Measurements from ENCODE around the gene OPCML. TPM values are rescaled to one million over a fixed set of nuclear protein-coding genes. Genes with fewer than 3 reads are reported as not detected.

OPCML gene
- total and polyA plus RNA-seq, 2 donors (not counting 1 experiment from before 2014, with no cell fraction given): not detected

- no peaks in the 10 kb centered on the region for H3K79me2 ChIP-seq (ENCODE audit: control insufficient read depth, insufficient read depth, low read length)
- H3K36me3 ChIP-seq (replicated peaks in 1 of 2; ENCODE audit: control extremely low read depth in 1 of 2, control insufficient read depth in 1 of 2, extremely low read depth in 1 of 2, insufficient read depth in 2 of 2, low read length in 1 of 2): no peaks in the 10 kb centered on the region
- intact Hi-C loops (cut with micrococcal nuclease): no loop called here
- no peak for TF ChIP-seq CTCF (IDR thresholded peaks at IDR 0.05)
- TF ChIP-seq EZH2 (IDR thresholded peaks at IDR 0.05; ENCODE audit: borderline replicate concordance, insufficient read depth, low read depth, low read length, poor library complexity, severe bottlenecking): no peak
- CTCF ChIA-PET: no interaction called here
- no peak overlapping the region for H3K27ac Mint-ChIP-seq
- H4K20me1 ChIP-seq (ENCODE audit: control insufficient read depth, insufficient read depth, low read length, poor library complexity, severe bottlenecking): no peaks in the 10 kb centered on the region
- H3K27ac ChIP-seq (ENCODE audit: low read length in 2 of 2): no peak overlapping the region
- no peak overlapping the region for H2AFZ ChIP-seq (ENCODE audit: insufficient read depth, low read depth, low read length, poor library complexity, severe bottlenecking)
- no peaks in the 10 kb centered on the region for H3K4me1 ChIP-seq (ENCODE audit: control insufficient read depth in 2 of 2, insufficient read depth in 2 of 2, low read length in 2 of 2)
- no peak for DNase-seq
- H3K9ac ChIP-seq (ENCODE audit: low read length): no peak overlapping the region
- no peaks in the 10 kb centered on the region for H3K27me3 ChIP-seq (replicated peaks in 1 of 4; ENCODE audit: control extremely low read depth in 1 of 4, control insufficient read depth in 3 of 4, insufficient read depth in 4 of 4, low read length in 3 of 4)
- no peaks in the 10 kb centered on the region for H3K4me1 Mint-ChIP-seq
- H3K27me3 Mint-ChIP-seq: no peaks in the 10 kb centered on the region
- POLR2A ChIA-PET: no interaction called here
- WGBS (ENCODE audit: insufficient coverage): no CpG with 5 or more reads among the region's 5 CpGs
- no peak overlapping the region for H3K4me3 ChIP-seq (ENCODE audit: control extremely low read depth in 1 of 5, extremely low read depth in 1 of 5, insufficient read depth in 1 of 5, low read depth in 2 of 5, low read length in 4 of 5)
- H3K4me3 Mint-ChIP-seq: no peak overlapping the region
- ATAC-seq (ENCODE audit: low read depth): no peak
- no peaks in the 10 kb centered on the region for H3K9me3 ChIP-seq (ENCODE audit: control extremely low read depth in 1 of 3, control insufficient read depth in 2 of 3, insufficient read depth in 1 of 3, low read length in 2 of 3)
- H3K9me3 Mint-ChIP-seq (ENCODE audit: insufficient read depth): peaks cover 2% of the 10 kb centered on the region
- H3K4me2 ChIP-seq (replicated peaks; ENCODE audit: low read depth, low read length, poor library complexity, severe bottlenecking): no peak overlapping the region
These were observed 226.9 kb downstream of the OPCML start for GRCh38 chr11:133305208-133305956.

DNA sequence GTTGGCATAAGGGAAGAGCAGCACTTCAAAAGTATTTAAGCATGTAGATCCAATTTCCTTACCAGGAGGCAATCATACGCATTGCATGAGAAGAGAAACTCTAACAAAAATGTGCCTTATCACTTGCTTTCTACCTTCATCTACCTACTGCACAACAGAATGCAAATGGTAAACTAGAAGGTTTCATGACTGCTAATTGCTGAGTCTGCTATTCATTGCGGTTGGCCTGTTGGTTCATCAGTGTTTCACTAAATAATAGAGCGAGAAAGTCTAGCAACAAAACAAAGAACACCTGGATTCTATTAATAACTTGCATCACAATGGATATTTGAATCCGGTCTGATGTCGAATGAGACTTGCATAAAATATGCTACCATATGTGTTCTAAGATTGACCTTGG is 229.0 kb downstream of the OPCML start:
- no peak overlapping the region for H3K9ac ChIP-seq (ENCODE audit: low read length)

More for the DNA sequence above, 229.0 kb downstream of the OPCML start:
- H3K4me1 Mint-ChIP-seq: no peaks in the 10 kb centered on the region
- H3K4me3 Mint-ChIP-seq: no peak overlapping the region
- no peaks in the 10 kb centered on the region for H3K27me3 Mint-ChIP-seq
- ChIA-PET POLR2A (no interaction called here), CTCF (no interaction called here)
- Histone ChIP-seq H3K9me3 (ENCODE audit: control extremely low read depth in 1 of 3, control insufficient read depth in 2 of 3, insufficient read depth in 1 of 3, low read length in 2 of 3) (no peaks in the 10 kb centered on the region), H3K4me1 (ENCODE audit: control insufficient read depth in 2 of 2, insufficient read depth in 2 of 2, low read length in 2 of 2) (no peaks in the 10 kb centered on the region), H3K36me3 (replicated peaks in 1 of 2; ENCODE audit: control extremely low read depth in 1 of 2, control insufficient read depth in 1 of 2, extremely low read depth in 1 of 2, insufficient read depth in 2 of 2, low read length in 1 of 2) (no peaks in the 10 kb centered on the region), H3K27me3 (replicated peaks in 1 of 4; ENCODE audit: control extremely low read depth in 1 of 4, control insufficient read depth in 3 of 4, insufficient read depth in 4 of 4, low read length in 3 of 4) (no peaks in the 10 kb centered on the region), H3K4me3 (ENCODE audit: control extremely low read depth in 1 of 5, extremely low read depth in 1 of 5, insufficient read depth in 1 of 5, low read depth in 2 of 5, low read length in 4 of 5) (no peak overlapping the region), H3K79me2 (ENCODE audit: control insufficient read depth, insufficient read depth, low read length) (no peaks in the 10 kb centered on the region), H2AFZ (ENCODE audit: insufficient read depth, low read depth, low read length, poor library complexity, severe bottlenecking) (no peak overlapping the region), H3K27ac (ENCODE audit: low read length in 2 of 2) (no peak overlapping the region), H3K4me2 (replicated peaks; ENCODE audit: low read depth, low read length, poor library complexity, severe bottlenecking) (no peak overlapping the region), H4K20me1 (ENCODE audit: control insufficient read depth, insufficient read depth, low read length, poor library complexity, severe bottlenecking) (no peaks in the 10 kb centered on the region)
- no peak for DNase-seq
- intact Hi-C loops (cut with micrococcal nuclease): no loop called here
- ATAC-seq (ENCODE audit: low read depth): no peak
- peaks cover 2% of the 10 kb centered on the region for H3K9me3 Mint-ChIP-seq (ENCODE audit: insufficient read depth)
- H3K27ac Mint-ChIP-seq: no peak overlapping the region
- TF ChIP-seq EZH2 (IDR thresholded peaks at IDR 0.05; ENCODE audit: borderline replicate concordance, insufficient read depth, low read depth, low read length, poor library complexity, severe bottlenecking): no peak
- no peak for TF ChIP-seq CTCF (IDR thresholded peaks at IDR 0.05)
- no CpG with 5 or more reads among the region's 5 CpGs for WGBS (ENCODE audit: insufficient coverage)
